Esophagus squamous epithelium (tissue), 5 donors: ENCODE data around the gene DHPS. TPM values are rescaled to one million over a fixed set of nuclear protein-coding genes. Genes with fewer than 3 reads are reported as not detected.
"Not testable (repeated sequence)": the region's sequence is repeated elsewhere in the genome, so short reads cannot be mapped to it uniquely, and the experiment has no call there.

Experiments used
- DNase-seq: peaks from one replicate; lab custom pipeline; 2025; lab: John Stamatoyannopoulos, UW
- H3K27ac ChIP-seq, 4 donors: fragments of 200-600 bp; sonication (generic); one replicate each; pipeline ENCODE4 v1.5.1; 2016 to 2019; ENCODE audit warnings: mild to moderate bottlenecking in 1 of 4
- H3K27me3 ChIP-seq, 4 donors: fragments of 200-600 bp; sonication (generic); 1 replicate in 3 of 4; 2 replicates in 1 of 4; pipeline versions ENCODE4 v1.5.1 to v1.6.0; 2017 to 2021; ENCODE audit warnings: antibody characterized with exemption in 1 of 4
- H3K36me3 ChIP-seq, 3 donors: fragments of 200-600 bp; sonication (generic); one replicate each; pipeline ENCODE4 v1.5.1; 2016 to 2019
- H3K4me1 ChIP-seq, 3 donors: fragments of 200-600 bp; sonication (generic); one replicate each; pipeline ENCODE4 v1.5.1; 2017 to 2019
- H3K4me3 ChIP-seq, 4 donors: fragments of 200-600 bp; sonication (generic); 1 replicate in 3 of 4; 2 replicates in 1 of 4; pipeline ENCODE4 v1.5.1; 2016 to 2019; ENCODE audit warnings: mild to moderate bottlenecking in 2 of 4, moderate library complexity in 1 of 4
- H3K9me3 ChIP-seq, 3 donors: fragments of 200-600 bp; sonication (generic); one replicate each; pipeline ENCODE4 v1.5.1; 2016 to 2019
- CTCF ChIP-seq, 6 experiments: fragments of 450-650 bp in 4 of 6; fragments of 200-600 bp in 2 of 6; sonication (generic) in 2 of 6; IDR thresholded peaks; one replicate each; pipeline ENCODE4 v1.5.1; 2016 to 2019; ENCODE audit warnings: antibody characterized with exemption in 6 of 6, mild to moderate bottlenecking in 4 of 6, moderate library complexity in 4 of 6
- POLR2A ChIP-seq, 4 donors: fragments of 450-650 bp; IDR thresholded peaks; one replicate each; pipeline ENCODE4 v1.6.1; 2017; ENCODE audit warnings: antibody characterized with exemption in 4 of 4, mild to moderate bottlenecking in 4 of 4, moderate library complexity in 3 of 4
- WGBS, 2 donors: methylation state at CpG; one replicate each; pipeline ENCODE4 v1.1.5; 2018; 5-methylcytosine and 5-hydroxymethylcytosine counted together
- intact Hi-C: fragments of 100-400 bp; cut with DNase I; formaldehyde crosslinking; loops from one replicate; pipeline ENCODE4 v1.15.0; 2022
- total RNA-seq, 4 donors: library from RNA; depleted of rRNA; stranded (reverse); fragments of >200 nt; gene quantifications; one replicate each; pipeline ENCODE4 v1.1.0, GENCODE V29; 2016
- donor health status: DM: yes; HTN: yes; CAD: no.

DHPS gene
- total RNA-seq, 4 donors from 2014 or later: 45.3 to 93.5 (median 51.5) TPM

- Histone ChIP-seq H3K4me3 (no peak overlapping the region), H3K27ac (no peak overlapping the region), H3K36me3 (peaks cover 13 to 47% (median 25%) of the 10 kb centered on the region in 3 donors), H3K27me3 (no peaks in the 10 kb centered on the region), H3K9me3 (no peaks in the 10 kb centered on the region), H3K4me1 (peaks cover 13 to 31% (median 19%) of the 10 kb centered on the region in 3 donors)
- TF ChIP-seq POLR2A (IDR thresholded peaks at IDR 0.05): no peak
- no peak for TF ChIP-seq CTCF (IDR thresholded peaks at IDR 0.05)
- intact Hi-C loops: no loop called here
- DNase-seq: no peak
- 71% methylated on average over 2 of the region's 2 CpGs for WGBS, 2 donors
Observed at GRCh38 chr19:12726988-12727316, 45.3 kb upstream of the DHPS start.

- H3K4me3 ChIP-seq, DNase-seq, intact Hi-C loops, H3K27ac ChIP-seq, H3K9me3 ChIP-seq, H3K27me3 ChIP-seq: not testable (repeated sequence)
- 88 to 95% methylated on average over 4 to 10 of the region's 10 CpGs for WGBS, 2 donors
- Histone ChIP-seq H3K4me1 (peaks cover 8 to 35% (median 21%) of the 10 kb centered on the region in 3 donors), H3K36me3 (peaks cover 13 to 34% (median 22%) of the 10 kb centered on the region in 3 donors)
Observed at GRCh38 chr19:12725612-12726011, 43.9 kb upstream of the DHPS start.

- Histone ChIP-seq H3K9me3 (no peaks in the 10 kb centered on the region), H3K36me3 (peaks cover 3 to 24% (median 7%) of the 10 kb centered on the region in 3 donors), H3K27me3 (no peaks in the 10 kb centered on the region), H3K4me1 (peaks cover 15 to 48% (median 22%) of the 10 kb centered on the region in 3 donors), H3K4me3 (peak within 1 kb of the TSS; percentile 81 to 91 (median 86)), H3K27ac (peak within 1 kb of the TSS; percentile 93 to 98 (median 97))
- 5 to 19% methylated on average over 7 to 23 of the region's 28 CpGs for WGBS, 2 donors
- no peak for DNase-seq
- TF ChIP-seq CTCF (IDR thresholded peaks at IDR 0.05): no peak
- TF ChIP-seq POLR2A (IDR thresholded peaks at IDR 0.05): no peak
- intact Hi-C loops: no loop called here
Observed at GRCh38 chr19:12723641-12724426, 42.2 kb upstream of the DHPS start, which contains the start of gene TNPO2. Gene TNPO2, minus strand, starts transcription at chr19:12723932. Its CDS starts 2,955 bp downstream, at chr19:12720977.

GRCh38 chr19:12723381-12723640, 41.6 kb upstream of the DHPS start:
- Histone ChIP-seq H3K36me3 (peaks cover 0 to 24% (median 5%) of the 10 kb centered on the region in 3 donors), H3K27me3 (no peaks in the 10 kb centered on the region), H3K4me1 (peaks cover 15 to 53% (median 22%) of the 10 kb centered on the region in 3 donors), H3K4me3 (peak overlapping the region; percentile 81 to 91 (median 86)), H3K9me3 (no peaks in the 10 kb centered on the region), H3K27ac (peak overlapping the region; percentile 93 to 98 (median 97))
- whole genome bisulfite sequencing, 2 donors: 2 to 10% methylated on average over 3 to 6 of the region's 7 CpGs
- no peak for TF ChIP-seq CTCF (IDR thresholded peaks at IDR 0.05)
- TF ChIP-seq POLR2A (IDR thresholded peaks at IDR 0.05): no peak
- intact Hi-C loops: no loop called here
- DNase-seq: no peak

GRCh38 chr19:12722566-12723380, 41.1 kb upstream of the DHPS start:
- DNase-seq: peak; percentile 84
- Histone ChIP-seq H3K27me3 (no peaks in the 10 kb centered on the region), H3K36me3 (peaks cover 0 to 24% (median 4%) of the 10 kb centered on the region in 3 donors), H3K4me1 (peaks cover 15 to 59% (median 22%) of the 10 kb centered on the region in 3 donors), H3K4me3 (peak overlapping the region; percentile 81 to 91 (median 86)), H3K27ac (peak overlapping the region; percentile 93 to 98 (median 97)), H3K9me3 (no peaks in the 10 kb centered on the region)
- TF ChIP-seq CTCF (IDR thresholded peaks at IDR 0.05) (peak in 1 of 6 experiments; percentile 11), POLR2A (IDR thresholded peaks at IDR 0.05) (peak in 3 of 4 donors; percentile 23 to 44 (median 39))
- WGBS, 2 donors: 1% methylated on average over 27 of the region's 32 CpGs
- intact Hi-C loops: no loop called here
